Measurements from ENCODE around the gene TIMP2.
"Not testable (repeated sequence)": the region's sequence is repeated elsewhere in the genome, so short reads cannot be mapped to it uniquely, and the experiment has no call there.

The TIMP2 gene

DNA sequence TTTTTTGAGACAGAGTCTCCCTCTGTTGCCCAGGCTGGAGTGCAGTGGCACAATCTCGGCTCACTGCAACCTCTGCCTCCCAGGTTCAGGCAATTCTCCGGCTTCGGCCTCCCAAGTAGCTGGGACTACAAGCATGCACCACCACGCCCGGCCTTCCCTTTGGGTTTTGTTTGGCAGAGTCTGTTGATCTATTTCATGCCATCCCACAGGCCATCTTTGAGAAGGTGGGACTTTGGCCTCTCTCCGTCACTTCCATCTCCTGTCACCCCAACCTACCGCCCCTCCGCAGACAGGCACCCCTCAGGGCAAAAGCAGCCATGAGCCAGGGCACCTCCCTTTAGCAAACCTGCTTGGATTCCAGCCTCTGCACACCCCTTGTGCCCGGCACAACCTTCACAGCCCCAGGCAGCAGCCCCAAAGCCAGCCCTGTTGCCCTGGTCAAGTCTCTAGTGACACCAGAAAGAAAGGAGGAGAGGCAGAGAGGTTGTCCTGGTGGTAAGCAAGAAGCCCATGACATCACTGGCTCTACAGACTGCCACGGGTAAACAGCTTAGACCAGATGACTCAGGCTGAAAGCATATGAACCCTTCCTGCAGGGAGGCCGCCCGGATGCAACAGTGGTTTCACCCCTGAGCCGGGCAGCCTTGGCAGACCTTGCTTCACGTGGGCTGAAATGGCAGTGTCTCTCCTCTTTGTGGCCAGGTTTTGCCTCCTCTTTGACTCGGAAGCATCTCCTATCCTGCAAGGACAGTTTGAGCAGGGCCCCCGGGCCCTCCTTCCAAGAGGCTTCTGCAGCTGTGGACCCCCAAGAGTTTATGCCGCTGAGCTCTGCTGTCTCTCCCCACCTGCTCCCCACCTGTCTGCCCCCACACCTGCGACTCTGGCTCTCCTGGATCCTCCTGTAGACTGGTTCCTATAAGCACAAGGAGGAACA is 8.1 kb upstream of the TIMP2 start:
- DNase-seq (ENCODE audit: low read depth, low spot score): peak; percentile 92

DNA sequence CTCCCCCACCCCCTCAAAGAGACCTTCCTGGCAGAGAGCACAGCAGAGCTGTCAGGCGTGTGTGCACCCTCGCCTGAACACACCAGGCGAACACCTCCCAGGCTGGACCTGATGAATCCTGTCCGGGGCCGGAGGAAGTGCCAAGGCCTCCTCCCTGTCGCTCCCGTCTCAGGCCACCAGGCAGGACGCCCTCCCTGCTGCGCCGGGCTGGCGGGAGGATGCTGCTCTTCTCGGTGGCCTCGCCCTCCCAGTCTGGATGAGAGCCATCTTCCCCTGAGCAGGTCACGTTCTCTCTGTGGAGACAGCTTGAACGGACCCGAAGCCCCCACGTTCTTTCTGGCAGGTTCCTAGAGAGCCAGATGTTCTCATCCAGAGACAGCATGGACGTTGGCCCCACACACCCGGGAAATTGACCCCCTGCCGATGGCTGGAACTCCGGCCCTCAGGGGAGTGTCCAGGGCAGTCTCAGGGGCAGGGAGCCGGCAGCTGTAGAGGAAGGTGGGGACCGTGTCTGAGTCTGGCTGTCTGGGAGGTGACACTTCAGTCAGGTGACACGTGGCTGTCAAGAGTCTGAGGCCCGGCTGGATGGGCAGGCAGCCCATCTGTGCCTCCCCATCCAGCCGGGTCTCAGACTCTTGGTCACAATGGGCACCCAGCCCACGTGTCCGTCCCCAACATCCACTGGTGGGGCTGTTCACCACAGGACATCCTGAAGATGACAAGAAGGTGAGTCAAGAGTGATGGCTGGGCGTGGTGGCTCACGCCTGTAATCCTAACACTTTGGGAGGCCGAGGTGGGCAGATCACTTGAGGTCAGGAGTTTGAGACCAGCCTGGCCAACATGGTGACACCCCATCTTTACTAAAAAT is 5.0 kb upstream of the TIMP2 start:
- no peak for DNase-seq (ENCODE audit: low read depth, low spot score)

DNA sequence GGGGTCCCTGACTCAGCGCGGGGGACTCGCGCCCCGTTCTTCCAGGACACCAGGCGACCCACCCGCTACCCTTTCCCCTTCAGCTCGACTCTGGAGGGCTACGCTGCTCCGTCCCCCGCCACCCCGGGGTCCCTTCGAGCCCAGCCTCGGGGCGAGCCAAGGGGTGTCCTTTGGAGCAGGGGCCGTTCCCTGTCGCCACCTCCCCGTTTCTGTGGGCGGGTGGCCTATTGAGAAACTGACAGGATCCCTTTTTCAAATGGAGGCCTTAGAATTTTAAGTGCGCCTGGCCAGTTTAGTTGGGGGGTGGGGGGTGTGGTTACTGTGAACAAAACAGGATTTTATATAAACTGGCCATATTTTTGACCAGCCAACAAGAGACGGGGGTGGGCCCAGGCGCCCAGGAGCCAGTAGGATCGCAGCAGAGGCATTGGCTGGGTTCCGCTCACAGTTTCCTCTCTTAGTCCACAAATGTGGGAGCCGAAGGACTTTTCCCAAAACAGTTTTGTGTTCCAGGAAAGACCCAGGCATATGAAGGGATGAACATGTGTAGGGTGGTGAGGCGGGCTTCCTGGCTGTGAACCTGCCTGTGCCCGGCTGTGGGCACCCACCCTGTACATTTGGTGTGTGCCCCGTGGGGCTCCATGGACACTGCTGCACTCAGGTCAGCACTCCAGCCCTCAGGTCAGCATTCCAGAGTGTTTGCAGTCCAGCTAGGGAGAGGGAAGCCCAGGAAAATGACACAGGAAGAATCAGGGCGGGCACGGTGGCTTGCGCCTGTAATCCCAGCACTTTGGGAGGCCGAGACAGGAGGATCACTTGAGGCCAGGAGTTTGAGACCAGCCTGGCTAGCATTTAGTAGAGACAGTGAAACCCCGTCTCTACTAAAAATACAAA is 722 bp upstream of the TIMP2 start:
- DNase-seq (ENCODE audit: low read depth, low spot score): peak; percentile 86

GRCh38 chr17:78924481-78925151 is 571 bp downstream of the TIMP2 start:
- DNase-seq (ENCODE audit: low read depth, low spot score): peak; percentile 81

DNA sequence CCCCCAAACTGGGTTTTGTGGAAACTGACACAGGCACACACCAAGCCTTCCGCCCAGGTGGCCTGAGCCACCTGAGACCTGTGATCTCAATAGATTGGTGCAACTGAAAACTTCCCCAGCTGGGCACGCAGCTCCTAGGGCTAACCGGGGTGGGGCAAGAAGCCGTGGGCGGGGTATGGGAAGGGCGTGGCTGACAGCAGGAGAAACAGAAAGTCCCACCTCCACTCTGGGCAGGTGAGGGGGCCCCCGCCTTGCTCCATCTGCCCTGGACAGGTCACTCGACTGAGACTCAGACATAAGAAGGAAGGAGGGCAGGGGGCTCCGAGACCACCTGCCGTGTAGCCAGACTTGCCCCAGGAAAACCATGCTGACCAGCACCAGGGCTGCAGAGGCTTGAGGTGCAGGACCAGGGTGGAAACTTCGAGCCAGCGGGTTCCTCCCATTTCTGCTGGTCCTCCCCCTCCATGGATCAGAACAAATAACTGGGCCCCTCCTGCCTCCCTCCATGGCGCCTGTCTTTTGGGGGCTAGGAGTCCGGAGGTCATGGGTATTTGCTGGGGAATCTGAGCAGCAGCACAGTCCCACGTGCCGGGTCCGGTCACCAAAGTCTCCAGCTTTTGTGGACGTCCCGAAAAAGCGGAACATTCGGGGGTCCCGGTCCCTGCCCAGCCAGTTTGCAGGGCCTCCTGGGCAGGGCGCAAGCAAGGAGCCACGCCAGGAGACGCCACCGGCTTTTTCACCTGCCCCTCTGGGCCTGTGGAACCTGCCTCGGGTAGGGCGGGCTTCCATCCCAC is 1.3 kb downstream of the TIMP2 start:
- DNase-seq (ENCODE audit: low read depth, low spot score): peak; percentile 52

DNA sequence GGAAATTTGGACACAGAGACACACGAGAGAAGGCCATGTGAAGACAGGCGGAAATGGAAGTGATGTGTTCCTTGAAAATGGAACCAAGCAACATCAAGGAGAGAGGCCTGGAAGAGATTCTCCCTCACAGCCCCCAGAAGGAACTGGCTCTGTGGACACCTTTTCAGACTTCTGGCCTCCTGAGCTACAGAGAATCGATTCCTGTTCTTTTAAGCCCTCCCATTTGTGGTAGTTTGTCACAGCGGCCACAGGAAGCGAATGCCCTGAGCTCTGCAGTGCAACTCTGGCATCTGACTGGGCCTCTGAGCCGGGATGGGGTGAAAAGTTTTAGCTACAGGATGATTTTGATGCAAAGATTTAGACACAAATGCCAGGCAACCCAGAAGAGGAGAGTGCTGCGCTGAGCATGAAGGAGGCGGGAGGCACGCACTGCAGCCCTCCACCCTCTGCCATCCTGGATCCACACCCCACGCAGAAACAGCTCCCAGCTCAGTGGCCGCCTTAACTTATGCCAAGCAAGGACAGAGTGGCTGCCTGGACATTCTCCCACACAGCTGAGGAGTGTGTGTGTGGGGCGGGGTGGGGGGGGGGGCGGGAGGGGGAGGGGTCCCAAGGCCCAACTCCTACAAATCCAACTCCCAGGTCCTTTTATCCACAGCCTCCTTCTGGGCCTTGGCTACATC is 2.2 kb downstream of the TIMP2 start:
- DNase-seq (ENCODE audit: low read depth, low spot score): no peak

DNA sequence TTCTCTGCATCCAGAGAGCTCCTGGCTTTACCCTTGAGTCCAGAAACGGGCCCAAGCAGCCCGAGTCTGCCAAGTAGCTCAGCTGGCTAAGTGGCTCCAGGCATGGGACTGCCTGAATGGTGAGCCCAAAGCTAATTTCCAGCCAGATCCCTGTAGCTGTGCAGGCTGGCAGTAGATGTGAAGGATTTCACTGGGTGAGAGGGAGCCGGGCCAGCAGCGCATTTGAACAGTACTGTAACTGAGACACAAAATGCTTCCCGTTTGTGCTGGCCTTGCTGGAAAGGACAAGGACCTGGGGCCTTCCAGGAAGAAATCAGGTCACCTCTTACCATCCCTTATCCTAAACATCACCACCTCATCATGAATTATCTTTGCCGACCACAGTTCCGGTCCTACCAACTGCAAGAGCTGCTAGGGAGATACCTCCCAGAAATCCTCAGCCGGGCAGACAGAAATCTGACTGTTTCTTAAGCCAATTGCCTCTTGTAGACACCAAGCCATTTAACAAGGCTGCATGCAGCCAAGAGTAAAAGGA is 3.7 kb downstream of the TIMP2 start:
- DNase-seq (ENCODE audit: low read depth, low spot score): peak; percentile 67

- no peak for DNase-seq (ENCODE audit: low read depth, low spot score)
Measured at GRCh38 chr17:78920528-78920927, 4.7 kb downstream of the TIMP2 start.

DNA sequence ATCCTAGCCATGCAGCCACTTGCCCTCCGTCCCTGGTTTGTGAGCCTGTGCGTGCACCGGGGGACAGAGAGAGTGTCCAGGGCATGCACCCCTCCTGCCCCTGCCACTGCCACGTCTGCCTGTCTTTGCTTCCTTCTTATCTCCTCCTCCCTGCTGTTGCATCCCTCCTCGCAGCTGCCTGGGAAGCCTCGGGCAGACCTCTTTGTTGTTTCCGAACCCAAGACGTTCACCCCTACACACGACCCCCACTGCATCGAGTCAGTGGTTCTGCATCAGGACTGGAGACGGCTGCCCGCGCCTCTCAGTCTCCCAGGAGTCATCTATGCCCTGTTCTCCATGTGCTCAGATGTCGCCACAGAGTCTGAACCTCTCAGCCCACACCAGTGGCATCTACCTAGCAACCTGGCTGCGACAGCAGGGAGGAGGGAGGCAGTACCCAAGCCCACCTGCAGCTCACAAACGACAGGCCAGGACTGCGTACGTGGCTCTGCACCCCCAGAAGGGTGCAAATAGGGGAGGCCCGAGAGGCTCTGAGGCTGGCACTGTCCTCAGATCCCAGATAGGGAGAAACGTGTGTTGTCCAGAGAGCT is 5.2 kb downstream of the TIMP2 start:
- no peak for DNase-seq (ENCODE audit: low read depth, low spot score)

GRCh38 chr17:78918979-78919378 is 6.2 kb downstream of the TIMP2 start:
- DNase-seq (ENCODE audit: low read depth, low spot score): no peak

DNA sequence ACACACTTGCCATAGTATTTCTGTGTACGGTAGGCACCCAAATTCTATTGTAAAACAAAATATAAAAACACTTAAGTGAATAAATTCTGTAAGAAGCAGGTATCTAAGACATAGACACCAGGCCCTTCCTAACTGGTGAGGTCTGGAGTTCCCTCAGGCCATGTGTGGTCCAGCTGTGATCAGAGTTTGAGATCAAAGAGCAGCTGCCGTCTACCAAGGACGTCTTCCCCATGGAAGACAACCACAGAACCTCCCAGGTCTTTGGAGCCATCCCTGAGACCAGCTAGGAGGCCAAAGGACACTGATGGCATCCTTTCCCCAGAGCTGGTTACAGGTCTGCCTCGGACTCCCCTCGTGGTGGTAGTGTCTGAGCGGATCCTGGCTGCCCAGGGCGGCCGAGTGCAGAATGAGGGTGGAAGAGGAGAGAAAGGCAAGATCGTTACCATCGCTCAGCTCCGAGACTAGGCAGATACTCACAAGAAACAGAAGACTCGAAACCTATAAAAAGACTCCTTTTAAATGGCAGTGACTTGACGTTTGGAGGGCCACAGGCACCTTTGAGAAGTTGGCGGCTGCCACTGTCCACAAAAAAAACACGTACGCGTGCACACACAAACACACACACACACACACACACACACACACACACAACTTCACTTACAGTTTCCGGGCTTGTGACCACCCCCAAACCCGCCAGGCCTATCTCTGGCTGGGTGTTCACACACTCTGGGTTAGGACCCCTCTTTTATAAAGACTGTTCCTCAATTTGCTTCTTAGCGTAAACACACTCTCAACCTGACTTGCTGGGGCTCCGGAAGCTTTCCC is 7.5 kb downstream of the TIMP2 start:
- no peak for DNase-seq (ENCODE audit: low read depth, low spot score)

DNA sequence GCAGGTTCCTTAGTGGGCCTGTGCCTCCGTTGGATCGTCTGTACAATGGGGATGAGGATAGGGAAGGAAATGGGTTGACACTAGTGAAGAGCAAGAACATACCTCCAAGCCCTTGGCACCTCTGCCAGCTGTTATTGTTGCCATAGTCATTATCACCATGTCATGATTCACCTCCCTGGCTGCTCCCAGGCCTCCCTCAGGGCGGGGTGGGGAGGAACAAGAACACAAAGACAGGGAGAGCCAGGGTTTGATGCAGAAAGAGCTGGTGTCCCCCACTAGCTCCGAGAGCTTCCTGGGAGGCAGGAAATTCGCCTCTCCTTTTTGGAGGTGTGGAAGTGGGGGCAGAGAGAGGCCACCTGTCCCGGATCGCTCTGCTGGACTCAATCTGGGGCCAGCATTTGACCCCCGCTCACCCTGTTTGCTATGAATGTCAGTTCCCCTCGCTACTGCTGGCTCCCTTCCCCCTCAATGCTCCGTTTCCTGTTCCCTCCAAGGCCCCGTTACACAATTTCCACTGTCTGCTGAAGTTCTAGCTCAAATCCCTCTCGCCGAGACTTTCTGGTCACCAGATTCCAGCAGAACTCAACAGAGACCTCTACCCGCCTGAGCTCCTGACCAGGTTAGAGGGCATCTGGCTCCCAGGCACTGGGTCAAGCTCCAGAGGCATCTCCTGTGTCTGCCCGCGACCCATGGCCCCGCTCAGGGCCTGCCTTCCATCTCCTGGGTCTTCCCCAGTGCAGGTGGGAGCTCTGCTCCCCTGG is 9.1 kb downstream of the TIMP2 start:
- peak; percentile 59 for DNase-seq (ENCODE audit: low read depth, low spot score)

DNA sequence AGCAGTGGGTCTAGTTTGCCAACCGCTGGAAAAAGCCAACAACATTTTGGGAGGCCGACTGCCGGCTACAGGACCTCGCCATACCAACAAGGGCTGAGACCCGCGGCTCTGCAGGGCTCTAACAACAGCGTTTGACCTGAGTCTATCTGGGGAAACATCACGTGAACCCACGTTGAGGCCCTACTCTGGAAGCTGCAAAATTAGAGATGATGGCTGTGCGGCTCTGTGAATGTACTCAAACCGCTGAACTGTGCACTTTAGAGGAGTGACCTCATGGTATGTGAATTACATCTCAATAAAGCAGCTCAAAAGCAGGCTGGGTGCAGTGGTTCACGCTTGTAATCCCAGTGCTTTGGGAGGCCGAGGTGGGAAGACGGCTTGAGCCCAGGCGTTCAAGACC is 12.1 kb downstream of the TIMP2 start:
- no peak for DNase-seq (ENCODE audit: low read depth, low spot score)

GRCh38 chr17:78912082-78912481 is 13.1 kb downstream of the TIMP2 start:
- DNase-seq (ENCODE audit: low read depth, low spot score): no peak

GRCh38 chr17:78911543-78911942 is 13.6 kb downstream of the TIMP2 start:
- not testable (repeated sequence) for DNase-seq (ENCODE audit: low read depth, low spot score)

- DNase-seq (ENCODE audit: low read depth, low spot score): no peak
Measured at GRCh38 chr17:78910497-78911284, 14.5 kb downstream of the TIMP2 start.

All from astrocyte of the hippocampus (primary cell).